ENCODE data around the gene RTKN2.

DNA sequence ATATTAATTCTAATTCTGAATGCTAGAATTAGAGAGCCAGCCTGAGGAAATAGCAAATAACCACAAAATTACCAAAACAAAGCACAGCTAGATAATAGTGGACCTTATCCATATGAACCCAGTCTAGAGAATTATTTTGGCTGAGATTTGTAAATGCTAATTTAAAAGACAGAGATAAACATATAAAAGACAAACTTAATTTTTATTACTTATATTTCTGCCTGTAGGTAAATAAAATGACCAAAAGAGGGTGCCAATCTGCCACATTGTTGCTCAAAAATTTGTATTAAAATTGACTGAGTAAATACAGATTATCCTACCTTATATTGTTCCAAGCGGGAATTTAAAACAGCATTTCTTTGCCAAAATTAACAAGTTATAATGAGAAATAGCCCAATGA lies 20.2 kb downstream of the RTKN2 start:
- TF ChIP-seq, protein P1, sequence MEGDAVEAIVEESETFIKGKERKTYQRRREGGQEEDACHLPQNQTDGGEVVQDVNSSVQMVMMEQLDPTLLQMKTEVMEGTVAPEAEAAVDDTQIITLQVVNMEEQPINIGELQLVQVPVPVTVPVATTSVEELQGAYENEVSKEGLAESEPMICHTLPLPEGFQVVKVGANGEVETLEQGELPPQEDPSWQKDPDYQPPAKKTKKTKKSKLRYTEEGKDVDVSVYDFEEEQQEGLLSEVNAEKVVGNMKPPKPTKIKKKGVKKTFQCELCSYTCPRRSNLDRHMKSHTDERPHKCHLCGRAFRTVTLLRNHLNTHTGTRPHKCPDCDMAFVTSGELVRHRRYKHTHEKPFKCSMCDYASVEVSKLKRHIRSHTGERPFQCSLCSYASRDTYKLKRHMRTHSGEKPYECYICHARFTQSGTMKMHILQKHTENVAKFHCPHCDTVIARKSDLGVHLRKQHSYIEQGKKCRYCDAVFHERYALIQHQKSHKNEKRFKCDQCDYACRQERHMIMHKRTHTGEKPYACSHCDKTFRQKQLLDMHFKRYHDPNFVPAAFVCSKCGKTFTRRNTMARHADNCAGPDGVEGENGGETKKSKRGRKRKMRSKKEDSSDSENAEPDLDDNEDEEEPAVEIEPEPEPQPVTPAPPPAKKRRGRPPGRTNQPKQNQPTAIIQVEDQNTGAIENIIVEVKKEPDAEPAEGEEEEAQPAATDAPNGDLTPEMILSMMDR (IDR thresholded peaks at IDR 0.05) = peak in 1 of 5 experiments; percentile 13
- no peak for TF ChIP-seq POLR2A (IDR thresholded peaks at IDR 0.05)
- TF ChIP-seq EP300 (IDR thresholded peaks at IDR 0.05) = no peak
